Ovary (tissue), 9 donors: Measurements from ENCODE around the gene KLHL17. TPM values are rescaled to one million over a fixed set of nuclear protein-coding genes. Genes with fewer than 3 reads are reported as not detected.

Experiments
- DNase-seq, 5 donors: peaks; one replicate each; pipeline ENCODE4 v3.0.0-alpha.2; 2019 to 2020
- H3K27ac ChIP-seq, 2 donors: fragments of 200-600 bp; one replicate each; pipeline versions ENCODE4 v1.5.1 to v1.8.0; 2019 to 2022
- H3K27me3 ChIP-seq: fragments of 200-600 bp; one replicate; pipeline ENCODE4 v1.8.0; 2022
- H3K36me3 ChIP-seq: fragments of 200-600 bp; sonication (generic); one replicate; pipeline ENCODE4 v1.5.1; 2019
- H3K4me1 ChIP-seq: one replicate; pipeline ENCODE4 v1.8.1; 2013; ENCODE audit warnings: mild to moderate bottlenecking, moderate library complexity; ENCODE audit not compliant: insufficient read depth
- H3K4me3 ChIP-seq: fragments of 200-600 bp; sonication (generic); one replicate; pipeline ENCODE4 v1.5.1; 2017
- H3K9me3 ChIP-seq, 2 donors: fragments of 200-600 bp in 1 of 2; sonication (generic) in 1 of 2; one replicate each; pipeline versions ENCODE4 v1.5.1 to v1.8.1; 2013 to 2019; ENCODE audit warnings: mild to moderate bottlenecking in 1 of 2, moderate library complexity in 1 of 2
- EP300 ChIP-seq: sonication (generic); formaldehyde crosslinking; IDR thresholded peaks from one replicate; pipeline ENCODE4 v1.6.1; 2017; ENCODE audit warnings: antibody characterized with exemption
- POLR2A ChIP-seq: fragments of 450-650 bp; IDR thresholded peaks from one replicate; pipeline ENCODE4 v1.6.1; 2017; ENCODE audit warnings: antibody characterized with exemption, mild to moderate bottlenecking, moderate library complexity
- WGBS, 3 donors: extraction: QIAGEN DNeasy Blood & Tissue Kit in 1 of 3; methylation state at CpG; one replicate each; pipeline versions ENCODE4 v1.1.5 to v1.1.7; 2013 to 2017; 5-methylcytosine and 5-hydroxymethylcytosine counted together
- intact Hi-C, 4 donors: fragments of 100-400 bp; cut with DNase I; formaldehyde crosslinking; loops; one replicate each; pipeline versions ENCODE4 v1.11.0 to v1.15.1; 2022 to 2023
- polyA plus RNA-seq, 2 donors: library from polyadenylated mRNA; stranded (reverse); fragments of 200-250 nt in 1 of 2; fragments of 350-450 nt in 1 of 2; fragmentation: Illumina TruSeq in 1 of 2; extraction: RNeasy Lipid Tissue Mini Kit (QIAGEN cat#74804) in 1 of 2; gene quantifications; one replicate each; pipeline ENCODE4 v1.2.3, GENCODE V29; 2013 to 2014
- total RNA-seq, 7 donors: library from RNA; depleted of rRNA in 2 of 7; stranded (reverse); fragments of >200 nt in 2 of 7; fragmentation: NEBNext Ultra II Directional in 3 of 7; extraction: Animal tissue kit (Norgen Biotek cat#: 25700) in 3 of 7; gene quantifications; one replicate each; pipeline versions ENCODE4 v1.1.0 to v1.2.4, GENCODE V29; 2016 to 2023
- TF ChIP-seq, protein P1 (sequence below), 3 donors: fragments of 450-650 bp in 2 of 3; fragments of 200-600 bp in 1 of 3; IDR thresholded peaks; one replicate each; pipeline versions ENCODE4 v1.5.1 to v1.8.0; 2016 to 2022; ENCODE audit warnings: antibody characterized with exemption in 3 of 3, mild to moderate bottlenecking in 1 of 3
- donor health status: DM: no; HTN: no; CAD: no; lungs with moderate emphysema.
- donor health status: DM: no; HTN: no; CAD: no.
- donor health status: Bipolar disorder and iron deficiency.
- donor health status: DM: yes; HTN: yes; CAD: no.
- donor health status: DM: no; HTN: no; CAD: no.
- donor health status: DM: yes; HTN: yes; CAD: no.

Gene KLHL17
- total and polyA plus RNA-seq, 9 donors, result 0.13 to 6.7 (median 2.1) TPM

DNA sequence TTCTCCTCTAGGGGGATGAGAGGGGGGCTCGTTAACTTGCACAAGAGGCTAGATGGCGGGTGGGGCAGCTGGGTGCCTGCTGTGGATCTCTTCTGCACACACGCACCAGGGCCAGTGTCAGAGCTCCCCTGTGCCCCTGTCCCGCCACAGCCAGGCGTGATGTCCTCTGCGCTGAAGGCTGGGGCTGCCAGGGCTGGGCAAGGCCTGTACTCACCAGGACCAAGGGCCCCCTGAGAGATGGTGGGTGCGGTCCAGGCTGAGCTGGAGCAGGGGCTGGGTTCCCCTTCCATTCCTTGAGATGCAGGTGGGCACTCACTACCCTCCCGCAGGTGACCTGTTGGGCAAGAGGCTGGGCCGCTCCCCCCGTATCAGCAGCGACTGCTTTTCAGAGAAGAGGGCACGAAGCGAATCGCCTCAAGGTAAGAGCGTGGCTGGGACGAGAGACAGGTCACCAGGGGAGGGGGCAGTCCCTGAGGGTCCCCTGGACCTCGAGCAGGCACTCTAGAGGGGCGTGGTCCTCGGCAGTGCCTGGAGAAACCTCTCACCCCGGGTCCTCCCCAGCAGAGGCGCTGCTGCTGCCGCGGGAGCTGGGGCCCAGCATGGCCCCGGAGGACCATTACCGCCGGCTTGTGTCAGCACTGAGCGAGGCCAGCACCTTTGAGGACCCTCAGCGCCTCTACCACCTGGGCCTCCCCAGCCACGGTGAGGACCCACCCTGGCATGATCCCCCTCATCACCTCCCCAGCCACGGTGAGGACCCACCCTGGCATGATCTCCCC lies 21.5 kb upstream of the KLHL17 start:
- TF ChIP-seq EP300, result no peak
- TF ChIP-seq, protein P1, sequence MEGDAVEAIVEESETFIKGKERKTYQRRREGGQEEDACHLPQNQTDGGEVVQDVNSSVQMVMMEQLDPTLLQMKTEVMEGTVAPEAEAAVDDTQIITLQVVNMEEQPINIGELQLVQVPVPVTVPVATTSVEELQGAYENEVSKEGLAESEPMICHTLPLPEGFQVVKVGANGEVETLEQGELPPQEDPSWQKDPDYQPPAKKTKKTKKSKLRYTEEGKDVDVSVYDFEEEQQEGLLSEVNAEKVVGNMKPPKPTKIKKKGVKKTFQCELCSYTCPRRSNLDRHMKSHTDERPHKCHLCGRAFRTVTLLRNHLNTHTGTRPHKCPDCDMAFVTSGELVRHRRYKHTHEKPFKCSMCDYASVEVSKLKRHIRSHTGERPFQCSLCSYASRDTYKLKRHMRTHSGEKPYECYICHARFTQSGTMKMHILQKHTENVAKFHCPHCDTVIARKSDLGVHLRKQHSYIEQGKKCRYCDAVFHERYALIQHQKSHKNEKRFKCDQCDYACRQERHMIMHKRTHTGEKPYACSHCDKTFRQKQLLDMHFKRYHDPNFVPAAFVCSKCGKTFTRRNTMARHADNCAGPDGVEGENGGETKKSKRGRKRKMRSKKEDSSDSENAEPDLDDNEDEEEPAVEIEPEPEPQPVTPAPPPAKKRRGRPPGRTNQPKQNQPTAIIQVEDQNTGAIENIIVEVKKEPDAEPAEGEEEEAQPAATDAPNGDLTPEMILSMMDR (IDR thresholded peaks at IDR 0.05), result no peak
- no peak for TF ChIP-seq POLR2A
- no peak overlapping the region for H3K4me3 ChIP-seq
- no peak overlapping the region for H3K27ac ChIP-seq
- intact Hi-C loops, result no loop called here
- no peak for DNase-seq
- no peaks in the 10 kb centered on the region for H3K9me3 ChIP-seq
- 43 to 68% (median 44%) methylated on average over 24 to 30 of the region's 30 CpGs for WGBS, 3 donors
- peaks cover 15% of the 10 kb centered on the region for H3K27me3 ChIP-seq
- H3K36me3 ChIP-seq, result no peaks in the 10 kb centered on the region
- peaks cover 29% of the 10 kb centered on the region for H3K4me1 ChIP-seq

DNA sequence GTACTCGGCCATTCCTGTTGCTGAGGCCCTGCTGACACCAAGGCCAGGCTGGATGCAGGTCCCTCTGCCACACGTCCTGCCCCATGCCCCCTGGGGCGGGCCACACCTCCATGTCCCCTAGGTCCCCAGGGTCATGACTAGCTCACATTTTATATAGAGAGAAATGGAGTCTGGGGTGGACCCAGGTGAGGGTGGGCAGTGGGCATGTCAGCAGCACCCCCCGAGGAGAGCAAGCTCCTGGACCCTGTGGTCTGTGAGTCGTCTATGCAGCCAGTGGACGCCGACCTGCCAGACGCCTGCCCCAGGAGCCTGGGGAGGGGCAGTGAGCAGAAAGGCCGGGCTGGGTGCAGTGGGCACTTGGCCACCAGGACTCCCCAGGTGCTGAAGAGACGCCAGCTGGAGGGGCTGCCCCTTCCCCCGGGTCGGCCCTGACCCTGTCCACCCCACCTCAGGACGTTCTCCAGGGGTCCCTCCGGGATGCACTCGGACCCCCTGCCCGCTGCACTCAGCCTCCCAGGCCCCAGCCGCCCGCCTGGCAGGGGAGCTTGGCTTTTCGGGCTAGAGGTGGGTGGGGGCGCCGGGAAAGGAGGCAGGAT lies 20.8 kb upstream of the KLHL17 start:
- intact Hi-C loops, result no loop called here
- Histone ChIP-seq H3K4me3 (no peak overlapping the region), H3K27me3 (peaks cover 15% of the 10 kb centered on the region), H3K9me3 (no peaks in the 10 kb centered on the region), H3K27ac (no peak overlapping the region), H3K36me3 (no peaks in the 10 kb centered on the region), H3K4me1 (peaks cover 31% of the 10 kb centered on the region)
- peak in 1 of 5 donors; percentile 57 for DNase-seq
- WGBS, 3 donors, result 7 to 18% (median 8%) methylated on average over 19 to 21 of the region's 21 CpGs
- TF ChIP-seq, protein P1 (IDR thresholded peaks at IDR 0.05), result no peak
- no peak for TF ChIP-seq POLR2A
- TF ChIP-seq EP300, result no peak

DNA sequence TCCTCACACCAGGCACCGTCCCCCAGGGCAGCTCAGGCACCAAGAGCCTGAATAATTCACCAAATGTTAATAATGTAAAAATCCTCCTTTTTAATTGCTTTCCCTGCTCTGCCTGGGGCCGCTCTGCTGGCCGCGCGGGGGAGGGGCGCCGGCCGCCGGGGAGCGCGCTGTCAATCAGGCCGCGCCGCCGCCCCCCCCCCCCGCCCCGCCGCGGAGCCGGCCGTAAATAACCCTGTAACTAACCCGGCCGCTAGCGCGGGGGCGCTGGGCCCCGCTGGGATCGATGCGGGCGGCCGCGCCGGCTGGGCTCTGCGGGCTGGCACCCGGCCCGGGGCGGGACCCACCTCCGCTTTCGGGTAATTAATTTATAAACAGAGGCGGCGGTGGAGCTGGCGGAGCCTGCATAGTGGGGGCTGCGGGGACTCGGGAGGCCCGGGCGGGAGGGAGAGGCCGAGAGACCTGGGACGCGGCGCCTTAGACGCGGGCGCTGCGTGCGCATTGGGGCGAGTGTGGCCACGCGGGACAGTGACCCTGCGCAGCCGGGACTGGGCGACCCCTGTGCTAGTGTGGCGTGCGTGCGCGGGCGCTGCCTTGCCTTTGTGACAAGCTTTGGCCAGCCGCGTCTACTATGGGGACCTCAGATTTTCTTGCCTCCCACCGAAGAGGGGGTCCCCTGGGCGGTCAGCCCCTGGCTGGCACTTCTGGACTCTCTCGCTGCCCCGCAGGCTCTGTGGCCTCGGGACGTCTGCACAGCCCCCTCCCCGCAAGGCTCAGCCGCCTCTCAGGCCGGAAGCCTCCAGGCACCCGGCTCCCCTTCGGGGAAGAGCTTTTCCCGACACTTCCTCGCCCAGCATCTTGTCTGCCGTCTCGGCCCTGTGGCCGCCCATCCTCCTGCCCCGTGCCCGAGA lies 20.0 kb upstream of the KLHL17 start:
- no peaks in the 10 kb centered on the region for H3K36me3 ChIP-seq
- peaks cover 11% of the 10 kb centered on the region for H3K27me3 ChIP-seq
- intact Hi-C loops, result no loop called here
- TF ChIP-seq EP300, result no peak
- TF ChIP-seq, protein P1 (IDR thresholded peaks at IDR 0.05), result no peak
- TF ChIP-seq POLR2A, result no peak
- 1% methylated on average over 59 to 86 of the region's 86 CpGs for WGBS, 3 donors
- no peaks in the 10 kb centered on the region for H3K9me3 ChIP-seq
- peak overlapping the region; percentile 13 for H3K4me3 ChIP-seq
- H3K27ac ChIP-seq, result no peak overlapping the region
- peaks cover 35% of the 10 kb centered on the region for H3K4me1 ChIP-seq
- DNase-seq, result peak; percentile 61 to 85 (median 74)

GRCh38 chr1:941015-941587 lies 19.3 kb upstream of the KLHL17 start:
- Histone ChIP-seq H3K27me3 (peaks cover 10% of the 10 kb centered on the region), H3K36me3 (no peaks in the 10 kb centered on the region), H3K27ac (no peak overlapping the region), H3K4me3 (peak overlapping the region; percentile 21), H3K9me3 (no peaks in the 10 kb centered on the region), H3K4me1 (peaks cover 31% of the 10 kb centered on the region)
- 1 to 4% (median 1%) methylated on average over 32 to 36 of the region's 36 CpGs for WGBS, 3 donors
- intact Hi-C loops, result no loop called here
- peak in 1 of 5 donors; percentile 61 for DNase-seq
- TF ChIP-seq, protein P1 (IDR thresholded peaks at IDR 0.05), result no peak
- no peak for TF ChIP-seq EP300
